Testis (tissue), 2 donors: ENCODE results near the gene PRKN.

Experiments
- POLR2A ChIP-seq: fragments of 450-650 bp; IDR thresholded peaks from one replicate; pipeline ENCODE4 v1.6.1; 2017; ENCODE audit warnings: antibody characterized with exemption, mild to moderate bottlenecking, moderate library complexity
- TF ChIP-seq, protein P1 (sequence below), 3 experiments: fragments of 450-650 bp in 2 of 3; fragments of 200-600 bp in 1 of 3; sonication (generic) in 1 of 3; IDR thresholded peaks; one replicate each; pipeline ENCODE4 v1.5.1; 2016 to 2019; ENCODE audit warnings: antibody characterized with exemption in 3 of 3, mild to moderate bottlenecking in 2 of 3, moderate library complexity in 1 of 3

DNA sequence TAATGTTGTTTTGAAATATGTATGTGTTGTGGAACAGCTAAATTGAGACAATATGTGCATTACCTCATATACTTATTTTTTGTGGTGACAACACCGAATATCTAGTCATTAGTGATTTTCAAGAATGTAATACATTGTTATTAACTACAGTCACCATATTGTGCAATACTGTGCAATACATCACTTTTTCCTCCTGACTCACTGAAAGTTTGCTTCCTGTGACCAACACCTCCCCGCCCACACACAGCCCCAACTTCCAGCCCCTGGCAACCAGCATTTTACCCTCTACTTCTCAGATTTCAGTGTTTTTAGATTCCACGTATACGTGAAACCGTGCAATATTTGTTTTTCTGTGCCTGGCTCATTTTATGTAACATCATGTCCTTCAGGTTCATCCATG lies 627.9 kb downstream of the PRKN start:
- TF ChIP-seq, protein P1, sequence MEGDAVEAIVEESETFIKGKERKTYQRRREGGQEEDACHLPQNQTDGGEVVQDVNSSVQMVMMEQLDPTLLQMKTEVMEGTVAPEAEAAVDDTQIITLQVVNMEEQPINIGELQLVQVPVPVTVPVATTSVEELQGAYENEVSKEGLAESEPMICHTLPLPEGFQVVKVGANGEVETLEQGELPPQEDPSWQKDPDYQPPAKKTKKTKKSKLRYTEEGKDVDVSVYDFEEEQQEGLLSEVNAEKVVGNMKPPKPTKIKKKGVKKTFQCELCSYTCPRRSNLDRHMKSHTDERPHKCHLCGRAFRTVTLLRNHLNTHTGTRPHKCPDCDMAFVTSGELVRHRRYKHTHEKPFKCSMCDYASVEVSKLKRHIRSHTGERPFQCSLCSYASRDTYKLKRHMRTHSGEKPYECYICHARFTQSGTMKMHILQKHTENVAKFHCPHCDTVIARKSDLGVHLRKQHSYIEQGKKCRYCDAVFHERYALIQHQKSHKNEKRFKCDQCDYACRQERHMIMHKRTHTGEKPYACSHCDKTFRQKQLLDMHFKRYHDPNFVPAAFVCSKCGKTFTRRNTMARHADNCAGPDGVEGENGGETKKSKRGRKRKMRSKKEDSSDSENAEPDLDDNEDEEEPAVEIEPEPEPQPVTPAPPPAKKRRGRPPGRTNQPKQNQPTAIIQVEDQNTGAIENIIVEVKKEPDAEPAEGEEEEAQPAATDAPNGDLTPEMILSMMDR (IDR thresholded peaks at IDR 0.05), result no peak
- no peak for TF ChIP-seq POLR2A
